Activated T-helper 17 cell treated with anti-CD3 and anti-CD28 coated beads, Interleukin-2, amount 50 U/mL, for 72 hours (primary cell): ENCODE measurements around the gene FAM9A. TPM values are rescaled to one million over a fixed set of nuclear protein-coding genes. Genes with fewer than 3 reads are reported as not detected.

ENCODE experiments used
- ATAC-seq: fragments of 150-1000 bp; cut with Tn5 transposase; replicated peaks from 2 replicates; pipeline ENCODE4 v1.10.0; 2021; ENCODE audit warnings: mild to moderate bottlenecking, moderate library complexity
- H3K27ac Mint-ChIP-seq: one replicate; pipeline ENCODE4 v1.8.0; 2022; ENCODE audit warnings: mixed read lengths
- H3K27me3 Mint-ChIP-seq: one replicate; pipeline ENCODE4 v1.8.0; 2022; ENCODE audit warnings: mixed read lengths
- H3K36me3 Mint-ChIP-seq: one replicate; pipeline ENCODE4 v1.8.0; 2022; ENCODE audit warnings: low read depth, mild to moderate bottlenecking, mixed read lengths
- H3K4me1 Mint-ChIP-seq: one replicate; pipeline ENCODE4 v1.8.0; 2022; ENCODE audit warnings: mixed read lengths
- H3K4me3 Mint-ChIP-seq: one replicate; pipeline ENCODE4 v1.8.0; 2022; ENCODE audit warnings: mild to moderate bottlenecking, mixed read lengths
- H3K9me3 Mint-ChIP-seq: one replicate; pipeline ENCODE4 v1.8.0; 2022; ENCODE audit warnings: mixed read lengths
- total RNA-seq, 2 donors: library from RNA; stranded (reverse); gene quantifications; one replicate each; pipeline ENCODE4 v1.2.3, GENCODE V29; 2022

The FAM9A gene
- total RNA-seq = not detected

DNA sequence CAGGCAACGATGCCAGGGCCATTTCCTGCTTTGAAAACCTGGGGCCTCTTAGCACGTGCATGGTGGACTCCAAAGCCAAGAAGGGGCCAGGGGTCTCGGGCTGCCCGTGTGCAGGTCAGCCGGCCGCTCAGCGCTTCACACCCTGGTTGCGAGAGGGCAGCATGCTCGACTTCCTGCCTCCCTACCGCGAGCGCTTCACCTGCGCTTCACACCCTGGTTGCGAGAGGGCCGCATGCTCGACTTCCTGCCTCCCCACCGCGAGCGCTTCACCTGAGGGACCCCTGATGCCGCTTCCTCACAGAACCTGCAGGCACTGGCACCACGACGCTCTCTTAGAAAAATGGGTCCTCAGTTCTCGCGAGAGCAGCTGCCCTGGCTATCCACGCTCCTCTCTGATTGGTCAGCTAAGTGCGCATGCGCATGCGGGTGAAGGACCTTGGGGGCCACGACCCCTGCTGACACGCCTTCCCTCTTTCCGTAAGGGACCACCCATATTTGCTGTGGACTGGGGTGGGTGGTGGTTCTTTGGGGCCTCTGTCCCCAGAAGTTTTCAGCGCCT lies at the start of gene FAM9A:
Gene FAM9A (minus strand): TSS at position 343 of the 559 bp plus-strand sequence. CDS start 1,212 bp downstream, outside the sequence.
- H3K36me3 Mint-ChIP-seq = no peaks in the 10 kb centered on the region
- H3K4me1 Mint-ChIP-seq = no peaks in the 10 kb centered on the region
- H3K4me3 Mint-ChIP-seq = no peak within 1 kb of the TSS
- no peaks in the 10 kb centered on the region for H3K27me3 Mint-ChIP-seq
- H3K27ac Mint-ChIP-seq = no peak within 1 kb of the TSS
- ATAC-seq = no peak
- H3K9me3 Mint-ChIP-seq = no peaks in the 10 kb centered on the region

DNA sequence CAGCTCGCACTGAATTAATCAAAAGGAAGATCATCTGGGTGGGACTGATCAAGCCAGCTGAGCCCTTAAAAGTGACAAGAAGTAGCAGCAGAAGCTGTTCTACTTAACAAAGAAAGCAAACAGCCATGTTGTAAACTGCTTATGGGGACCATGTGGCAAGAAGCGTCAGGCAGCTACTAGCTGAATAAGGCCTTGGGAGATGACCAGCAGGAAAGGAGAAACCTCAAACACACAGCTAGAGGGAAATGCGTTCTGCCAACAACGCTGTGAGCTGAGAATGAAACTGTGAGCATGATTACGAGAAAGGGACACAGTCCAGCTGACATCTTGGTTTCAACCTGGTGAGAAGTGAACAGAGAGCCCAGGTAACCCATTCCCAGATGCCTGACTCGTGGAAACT lies 49.3 kb upstream of the FAM9A start:
- no peaks in the 10 kb centered on the region for H3K9me3 Mint-ChIP-seq
- no peak for ATAC-seq
- no peaks in the 10 kb centered on the region for H3K4me1 Mint-ChIP-seq
- peaks cover 18% of the 10 kb centered on the region for H3K27me3 Mint-ChIP-seq
- no peak overlapping the region for H3K4me3 Mint-ChIP-seq
- H3K27ac Mint-ChIP-seq = no peak overlapping the region
- no peaks in the 10 kb centered on the region for H3K36me3 Mint-ChIP-seq

DNA sequence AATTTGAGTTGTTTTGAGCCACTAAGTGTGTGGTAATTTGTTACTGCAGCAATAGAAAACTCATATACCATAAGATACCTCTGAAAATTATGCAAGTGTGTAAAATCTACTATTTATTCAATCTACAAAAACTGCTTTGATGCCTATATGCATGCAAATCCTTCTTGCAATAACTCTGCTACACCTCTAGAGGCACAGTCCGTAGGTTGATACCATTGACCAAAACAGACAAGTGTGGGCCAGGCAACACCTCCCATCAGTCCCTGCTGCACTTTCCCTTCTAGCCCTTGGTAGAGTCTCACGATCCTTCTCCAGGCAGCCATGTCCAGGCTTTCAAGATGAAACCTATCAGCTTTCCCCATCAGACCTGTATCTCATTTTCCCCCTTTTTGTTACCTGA lies 48.8 kb upstream of the FAM9A start:
- Mint-ChIP-seq H3K27ac (no peak overlapping the region), H3K4me1 (no peaks in the 10 kb centered on the region), H3K36me3 (no peaks in the 10 kb centered on the region), H3K9me3 (no peaks in the 10 kb centered on the region), H3K4me3 (no peak overlapping the region), H3K27me3 (peaks cover 18% of the 10 kb centered on the region)
- ATAC-seq = no peak

DNA sequence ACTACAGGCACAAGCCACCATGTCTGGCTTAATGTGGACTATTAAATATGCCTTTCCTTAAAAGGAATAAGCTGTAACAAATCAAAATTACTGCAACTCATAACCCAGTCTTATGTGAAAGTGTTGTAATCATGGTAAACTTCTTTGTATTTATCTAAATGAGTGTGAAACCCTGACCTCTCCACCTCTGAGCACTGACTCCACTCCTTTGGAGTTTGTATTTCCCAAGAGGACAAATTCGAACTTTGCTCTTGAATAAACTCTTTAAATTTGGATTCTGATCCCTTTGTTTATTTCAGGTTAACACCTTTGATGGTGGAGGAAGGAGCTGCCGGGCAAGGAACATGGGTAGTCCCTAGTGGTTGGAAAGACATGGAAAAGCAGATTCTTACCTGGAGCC lies 48.3 kb upstream of the FAM9A start:
- Mint-ChIP-seq H3K27ac (no peak overlapping the region), H3K36me3 (no peaks in the 10 kb centered on the region)

DNA sequence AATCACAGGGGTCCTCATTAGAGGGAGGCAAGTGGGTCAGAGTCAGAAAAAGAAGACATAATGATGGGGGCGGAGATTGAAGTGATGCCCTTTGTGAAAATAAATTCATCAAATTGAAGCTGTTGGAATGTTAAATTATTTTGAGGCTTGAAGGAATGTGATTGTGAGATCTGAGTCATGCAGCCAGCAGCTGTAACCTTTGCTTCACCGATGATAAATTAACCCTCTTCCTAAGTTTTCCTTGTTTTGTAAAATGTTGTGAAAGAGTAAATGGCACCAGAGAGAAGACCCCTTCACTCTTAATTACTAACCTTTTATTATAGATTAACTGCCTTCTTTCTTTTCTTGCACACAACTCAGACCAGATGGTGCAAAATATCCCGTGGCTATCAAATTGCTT lies 47.7 kb upstream of the FAM9A start:
- Mint-ChIP-seq H3K36me3 (no peaks in the 10 kb centered on the region), H3K9me3 (no peaks in the 10 kb centered on the region), H3K27ac (no peak overlapping the region), H3K27me3 (peaks cover 15% of the 10 kb centered on the region), H3K4me1 (no peaks in the 10 kb centered on the region), H3K4me3 (no peak overlapping the region)
- no peak for ATAC-seq

More for the DNA sequence above, 48.3 kb upstream of the FAM9A start:
- Mint-ChIP-seq H3K4me3 (no peak overlapping the region), H3K9me3 (no peaks in the 10 kb centered on the region), H3K27me3 (peaks cover 18% of the 10 kb centered on the region), H3K4me1 (no peaks in the 10 kb centered on the region)
- no peak for ATAC-seq

DNA sequence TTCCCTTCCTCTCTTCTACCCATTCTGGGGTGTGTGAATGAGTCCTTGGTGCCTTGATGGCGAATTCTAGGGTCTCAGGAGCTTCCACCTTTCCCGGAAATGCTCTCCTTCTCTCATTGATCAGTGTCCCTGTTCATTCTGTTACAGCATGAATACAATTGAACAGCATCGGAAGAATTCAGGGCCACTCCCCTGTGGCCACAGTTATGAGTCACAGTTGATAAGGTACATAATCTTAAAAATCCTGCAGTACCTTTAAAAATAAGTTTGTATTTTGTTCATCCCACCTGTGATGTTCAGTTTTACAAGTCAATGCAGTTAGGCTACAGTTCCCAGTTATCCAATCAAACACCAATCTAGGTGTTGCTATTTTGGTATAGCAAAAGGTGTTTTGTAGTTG lies 47.3 kb upstream of the FAM9A start:
- no peaks in the 10 kb centered on the region for H3K4me1 Mint-ChIP-seq
- H3K36me3 Mint-ChIP-seq = no peaks in the 10 kb centered on the region
- no peaks in the 10 kb centered on the region for H3K9me3 Mint-ChIP-seq
- H3K4me3 Mint-ChIP-seq = no peak overlapping the region
- no peak overlapping the region for H3K27ac Mint-ChIP-seq
- ATAC-seq = no peak
- peaks cover 15% of the 10 kb centered on the region for H3K27me3 Mint-ChIP-seq

DNA sequence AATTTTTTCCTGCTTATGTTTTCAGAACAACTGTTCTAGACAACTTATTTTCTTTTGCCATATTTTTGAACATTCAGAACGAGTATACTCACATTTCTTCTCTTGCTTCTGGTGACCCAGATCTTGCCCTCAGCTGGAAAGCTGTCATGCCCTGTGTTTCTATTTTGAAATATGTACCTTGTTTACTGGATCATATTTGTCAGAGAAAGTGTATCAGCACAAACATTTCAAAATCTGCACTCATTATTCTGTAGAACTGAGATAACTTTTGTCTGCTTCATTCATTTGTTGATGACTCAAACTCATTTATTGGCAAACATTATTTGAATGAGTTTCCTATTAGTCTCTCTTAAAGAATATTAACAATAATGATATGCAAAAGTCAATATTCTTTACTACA lies 46.2 kb upstream of the FAM9A start:
- Mint-ChIP-seq H3K27ac (no peak overlapping the region), H3K9me3 (no peaks in the 10 kb centered on the region), H3K36me3 (no peaks in the 10 kb centered on the region), H3K27me3 (peaks cover 9% of the 10 kb centered on the region), H3K4me1 (no peaks in the 10 kb centered on the region), H3K4me3 (no peak overlapping the region)
- no peak for ATAC-seq

DNA sequence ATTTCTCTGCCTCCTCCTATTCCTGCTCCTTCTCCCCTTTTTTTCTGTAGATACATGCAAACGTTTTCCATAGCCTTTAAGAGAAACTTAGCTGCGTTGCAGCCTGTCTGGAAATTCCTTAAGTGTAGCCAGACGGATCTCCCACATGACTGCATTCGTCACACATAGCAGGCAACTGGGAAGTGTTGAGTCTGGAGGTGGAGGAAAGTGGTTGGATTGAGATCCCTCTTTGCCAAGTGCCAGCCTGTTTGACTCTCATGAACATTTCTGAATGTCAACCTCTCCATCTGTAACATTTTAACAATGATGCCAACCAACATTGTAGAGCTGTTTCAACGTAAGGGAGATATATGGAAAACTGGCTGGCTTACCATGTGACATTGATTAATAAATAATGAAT lies 45.1 kb upstream of the FAM9A start:
- no peak for ATAC-seq
- Mint-ChIP-seq H3K27me3 (peaks cover 9% of the 10 kb centered on the region), H3K9me3 (no peaks in the 10 kb centered on the region), H3K4me3 (no peak overlapping the region), H3K4me1 (no peaks in the 10 kb centered on the region), H3K27ac (no peak overlapping the region), H3K36me3 (no peaks in the 10 kb centered on the region)

DNA sequence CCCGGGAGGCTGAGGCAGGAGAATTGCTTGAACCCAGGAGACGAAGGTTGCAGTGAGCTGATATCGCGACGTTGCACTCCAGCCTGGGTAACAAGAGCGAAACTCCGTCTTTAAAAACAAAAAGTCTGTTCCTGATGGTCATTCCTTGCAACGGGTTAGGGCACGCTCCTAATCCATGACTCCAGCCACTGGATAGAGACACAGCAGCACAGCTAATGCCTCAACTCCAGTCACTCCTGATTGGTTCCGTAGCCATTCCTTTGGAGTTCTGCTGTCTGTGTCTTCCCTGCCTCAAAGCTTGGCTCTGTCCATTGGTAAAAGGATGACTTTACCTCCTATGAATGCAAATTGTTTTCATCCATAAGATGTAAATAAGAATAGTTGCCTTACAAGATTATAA lies 44.3 kb upstream of the FAM9A start:
- Mint-ChIP-seq H3K9me3 (no peaks in the 10 kb centered on the region), H3K4me3 (no peak overlapping the region), H3K4me1 (no peaks in the 10 kb centered on the region), H3K27ac (no peak overlapping the region), H3K36me3 (no peaks in the 10 kb centered on the region), H3K27me3 (peaks cover 9% of the 10 kb centered on the region)
- no peak for ATAC-seq

DNA sequence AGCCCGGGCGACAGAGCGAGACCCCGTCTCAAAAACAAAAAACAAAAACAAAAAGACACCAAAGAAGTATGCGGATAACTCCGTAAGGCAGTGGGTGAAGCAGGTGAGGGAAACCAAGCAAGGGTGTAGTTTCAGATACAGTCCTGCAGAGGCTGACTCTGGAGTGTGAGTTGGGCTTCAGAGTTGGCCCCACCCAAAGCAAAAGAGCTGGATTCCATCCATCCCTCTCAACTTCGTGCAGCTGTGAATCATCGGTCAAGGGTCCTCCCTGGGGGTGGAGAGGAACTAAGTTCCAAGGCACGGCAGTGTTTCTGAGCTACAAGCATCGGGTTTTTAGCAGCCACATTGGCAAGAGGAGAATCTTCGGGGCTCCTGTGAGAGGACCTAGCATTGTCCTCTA lies 43.9 kb upstream of the FAM9A start:
- no peaks in the 10 kb centered on the region for H3K36me3 Mint-ChIP-seq
- H3K4me3 Mint-ChIP-seq = no peak overlapping the region
- no peaks in the 10 kb centered on the region for H3K9me3 Mint-ChIP-seq
- ATAC-seq = no peak
- no peaks in the 10 kb centered on the region for H3K4me1 Mint-ChIP-seq
- H3K27ac Mint-ChIP-seq = no peak overlapping the region
- H3K27me3 Mint-ChIP-seq = peaks cover 5% of the 10 kb centered on the region

DNA sequence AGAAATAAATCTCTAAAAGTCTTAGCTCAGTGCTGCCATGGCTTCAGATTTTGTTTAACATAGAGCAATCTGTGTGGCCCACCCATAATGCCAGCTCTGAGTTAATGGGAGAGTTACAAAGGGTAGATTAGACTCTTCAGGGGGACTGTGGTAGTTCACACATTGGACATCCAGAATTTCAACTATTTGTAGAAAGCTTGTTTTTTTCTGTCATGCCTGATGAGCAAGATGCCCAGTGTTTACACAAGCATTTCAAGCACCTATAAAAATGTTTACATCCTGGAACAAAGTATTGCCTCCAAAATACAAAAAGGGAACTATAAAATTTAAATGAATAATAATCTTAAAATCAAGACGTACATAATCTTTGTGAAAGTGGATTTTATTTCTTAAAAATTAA lies 43.0 kb upstream of the FAM9A start:
- Mint-ChIP-seq H3K9me3 (no peaks in the 10 kb centered on the region), H3K27me3 (peaks cover 3% of the 10 kb centered on the region), H3K4me1 (no peaks in the 10 kb centered on the region), H3K27ac (no peak overlapping the region), H3K4me3 (no peak overlapping the region), H3K36me3 (no peaks in the 10 kb centered on the region)
- ATAC-seq = no peak

DNA sequence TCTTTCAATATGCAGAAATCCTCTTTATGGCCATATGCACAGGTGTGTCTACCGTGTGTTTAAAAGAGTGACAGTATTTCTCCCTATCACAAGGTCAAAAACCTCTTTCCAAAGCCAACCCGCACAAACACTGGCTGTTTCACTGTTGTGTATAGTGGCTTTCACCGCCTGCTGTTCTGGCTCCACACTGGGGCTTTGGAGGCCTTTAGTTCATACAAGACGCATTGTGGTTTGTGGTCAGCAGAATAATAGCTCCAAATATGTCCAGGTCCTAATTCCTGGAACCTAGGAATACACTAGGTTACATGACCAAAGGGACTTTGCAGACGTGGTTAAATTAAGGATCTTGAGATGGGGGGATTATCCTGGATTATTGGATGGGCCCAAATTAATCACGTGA lies 40.7 kb upstream of the FAM9A start:
- H3K4me3 Mint-ChIP-seq = no peak overlapping the region
- no peak for ATAC-seq

DNA sequence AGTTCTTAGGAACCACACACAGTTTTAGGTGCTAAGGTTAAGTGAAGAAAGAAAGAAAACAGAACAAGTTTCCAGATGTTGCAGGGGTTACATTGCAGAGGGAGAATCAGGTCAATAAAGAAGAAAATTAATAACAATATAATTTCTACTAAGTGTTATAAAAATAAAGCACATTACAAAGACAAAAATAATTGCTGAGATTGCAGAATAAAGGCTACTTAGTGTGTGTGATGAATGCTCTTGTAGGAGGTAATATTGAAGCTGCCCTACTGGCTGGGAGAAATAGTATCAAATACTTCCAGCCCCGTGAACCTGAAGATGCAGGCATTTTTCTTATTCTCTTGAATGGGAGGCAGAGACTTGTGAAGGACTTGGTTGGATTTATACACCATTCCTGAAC lies 33.2 kb upstream of the FAM9A start:
- Mint-ChIP-seq H3K4me3 (no peak overlapping the region), H3K4me1 (no peaks in the 10 kb centered on the region), H3K27ac (no peak overlapping the region), H3K9me3 (no peaks in the 10 kb centered on the region), H3K27me3 (peaks cover 24% of the 10 kb centered on the region), H3K36me3 (no peaks in the 10 kb centered on the region)
- no peak for ATAC-seq

More for the DNA sequence above, 40.7 kb upstream of the FAM9A start:
- Mint-ChIP-seq H3K27ac (no peak overlapping the region), H3K36me3 (no peaks in the 10 kb centered on the region), H3K9me3 (no peaks in the 10 kb centered on the region), H3K27me3 (peaks cover 9% of the 10 kb centered on the region), H3K4me1 (no peaks in the 10 kb centered on the region)

DNA sequence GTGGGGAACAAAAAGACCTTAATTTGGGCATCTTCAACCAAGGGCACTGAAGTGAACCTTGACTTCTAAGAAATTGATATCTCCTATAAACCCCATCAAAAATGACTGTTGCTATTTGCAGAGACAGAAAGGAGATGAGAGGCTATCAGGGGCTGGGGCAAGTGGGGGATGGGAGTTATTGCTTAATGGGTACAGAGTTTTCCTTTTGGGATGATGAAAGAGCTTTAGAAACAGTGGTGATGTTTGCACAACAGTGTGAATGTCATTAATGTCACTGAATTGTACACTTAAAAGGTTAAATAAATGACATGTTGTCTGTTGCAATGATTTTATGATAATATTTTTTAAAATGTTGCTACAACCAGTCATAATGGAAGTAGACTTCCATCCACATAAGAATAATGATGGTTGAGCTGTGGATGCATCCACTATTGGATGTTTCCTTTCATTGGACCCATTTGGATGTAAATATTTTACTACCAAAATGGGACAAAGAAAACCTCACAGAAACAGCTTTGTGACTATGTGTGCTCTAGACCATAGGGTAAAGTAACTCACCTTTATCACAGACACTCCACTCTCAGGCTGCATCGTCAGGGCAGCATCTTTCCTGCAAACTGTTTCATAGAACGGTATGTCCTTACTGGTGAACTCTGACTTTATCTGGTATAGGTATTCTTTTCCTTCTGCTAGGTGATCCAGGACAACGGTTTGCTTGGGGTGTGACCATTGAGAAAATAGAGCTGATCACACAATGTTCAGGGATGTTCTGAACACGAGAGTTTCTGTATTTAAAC lies 31.6 kb upstream of the FAM9A start:
- no peak overlapping the region for H3K4me3 Mint-ChIP-seq
- ATAC-seq = no peak

DNA sequence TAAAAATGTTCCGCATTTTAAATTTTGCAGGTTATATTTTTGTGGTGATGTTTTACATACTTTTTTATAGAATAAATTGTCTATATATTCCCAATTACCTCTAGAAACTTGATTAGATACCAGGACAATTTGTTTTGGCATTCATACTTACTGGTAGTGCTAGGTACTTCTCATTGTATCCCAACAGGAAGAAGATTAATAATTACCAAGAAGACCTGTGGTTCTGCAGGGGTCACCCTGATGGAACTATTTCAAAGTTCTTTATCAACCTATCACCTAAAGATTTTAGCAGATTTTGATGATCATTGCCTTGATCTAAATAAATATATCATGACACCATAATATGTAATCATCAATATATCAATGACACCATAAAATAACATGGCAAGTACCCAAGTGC lies 22.5 kb upstream of the FAM9A start:
- H3K9me3 Mint-ChIP-seq = no peaks in the 10 kb centered on the region

More for the DNA sequence above, 31.6 kb upstream of the FAM9A start:
- Mint-ChIP-seq H3K4me1 (no peaks in the 10 kb centered on the region), H3K36me3 (no peaks in the 10 kb centered on the region), H3K27me3 (peaks cover 31% of the 10 kb centered on the region), H3K27ac (no peak overlapping the region), H3K9me3 (no peaks in the 10 kb centered on the region)

More for the DNA sequence above, 22.5 kb upstream of the FAM9A start:
- Mint-ChIP-seq H3K27ac (no peak overlapping the region), H3K4me1 (no peaks in the 10 kb centered on the region), H3K4me3 (no peak overlapping the region), H3K27me3 (peaks cover 14% of the 10 kb centered on the region), H3K36me3 (no peaks in the 10 kb centered on the region)
- ATAC-seq = no peak
